ENCODE data around the gene CNIH3.

- TF ChIP-seq CTCF (IDR thresholded peaks at IDR 0.05) (no peak), POLR2A (IDR thresholded peaks at IDR 0.05) (no peak)
Measured at GRCh38 chr1:224779536-224779935, 163.4 kb downstream of the CNIH3 start.

Data from upper lobe of left lung (tissue), 4 donors.